Measurements from ENCODE around the gene PDGFB.

- TF ChIP-seq EZH2 (IDR thresholded peaks at IDR 0.05) (no peak), POLR2AphosphoS5 (IDR thresholded peaks at IDR 0.05; ENCODE audit: borderline replicate concordance, low read depth, low read length) (no peak)
These were observed 23.6 kb downstream of the PDGFB start for GRCh38 chr22:39220890-39221850.

Data from SK-N-MC (cell line).